Fibroblast of upper back skin (primary cell): Measurements from ENCODE around the gene NOL4L.

ENCODE experiments used
- DNase-seq: peaks from one replicate; pipeline ENCODE4 v3.0.0-alpha.2; 2013

NOL4L gene

GRCh38 chr20:32613192-32614053 lies 28.3 kb upstream of the NOL4L start:
- no peak for DNase-seq

- no peak for DNase-seq
Measured at GRCh38 chr20:32612351-32613191, 27.4 kb upstream of the NOL4L start.

GRCh38 chr20:32611868-32612267 lies 26.7 kb upstream of the NOL4L start:
- DNase-seq = no peak

GRCh38 chr20:32611286-32611685 lies 26.2 kb upstream of the NOL4L start:
- no peak for DNase-seq

GRCh38 chr20:32610472-32611218 lies 25.5 kb upstream of the NOL4L start:
- no peak for DNase-seq

- no peak for DNase-seq
Measured at GRCh38 chr20:32609993-32610392, 24.9 kb upstream of the NOL4L start.

GRCh38 chr20:32609111-32609773 lies 24.1 kb upstream of the NOL4L start:
- no peak for DNase-seq

GRCh38 chr20:32608664-32609015 lies 23.5 kb upstream of the NOL4L start:
- DNase-seq = no peak

- DNase-seq = no peak
Measured at GRCh38 chr20:32607727-32608663, 22.9 kb upstream of the NOL4L start.

GRCh38 chr20:32607324-32607723 lies 22.2 kb upstream of the NOL4L start:
- DNase-seq = no peak

- no peak for DNase-seq
Measured at GRCh38 chr20:32606790-32607189, 21.7 kb upstream of the NOL4L start.

- DNase-seq = no peak
Measured at GRCh38 chr20:32606107-32606506, 21.0 kb upstream of the NOL4L start.

- DNase-seq = no peak
Measured at GRCh38 chr20:32605167-32605656, 20.1 kb upstream of the NOL4L start.

- DNase-seq = no peak
Measured at GRCh38 chr20:32603046-32603726, 18.1 kb upstream of the NOL4L start.

GRCh38 chr20:32602273-32602672 lies 17.1 kb upstream of the NOL4L start:
- DNase-seq = no peak

- no peak for DNase-seq
Measured at GRCh38 chr20:32600681-32601237, 15.6 kb upstream of the NOL4L start.

GRCh38 chr20:32599783-32600340 lies 14.7 kb upstream of the NOL4L start:
- DNase-seq = no peak

- DNase-seq = no peak
Measured at GRCh38 chr20:32598606-32599005, 13.5 kb upstream of the NOL4L start.

GRCh38 chr20:32597714-32598113 lies 12.6 kb upstream of the NOL4L start:
- no peak for DNase-seq

- DNase-seq = no peak
Measured at GRCh38 chr20:32596681-32597252, 11.6 kb upstream of the NOL4L start.
